GM11168 (cell line): Measurements from ENCODE around the gene ANKRD16.
"Not testable (repeated sequence)": the region's sequence is repeated elsewhere in the genome, so short reads cannot be mapped to it uniquely, and the experiment has no call there.

Source experiments
- in situ Hi-C: fragments of 300-500 bp; cut with MboI; formaldehyde crosslinking; loops from one replicate; pipeline ENCODE4 v1.12.0; 2022; ENCODE audit warnings: low sequenced_read_pairs; ENCODE audit not compliant: unreplicated experiment

ANKRD16 gene

DNA sequence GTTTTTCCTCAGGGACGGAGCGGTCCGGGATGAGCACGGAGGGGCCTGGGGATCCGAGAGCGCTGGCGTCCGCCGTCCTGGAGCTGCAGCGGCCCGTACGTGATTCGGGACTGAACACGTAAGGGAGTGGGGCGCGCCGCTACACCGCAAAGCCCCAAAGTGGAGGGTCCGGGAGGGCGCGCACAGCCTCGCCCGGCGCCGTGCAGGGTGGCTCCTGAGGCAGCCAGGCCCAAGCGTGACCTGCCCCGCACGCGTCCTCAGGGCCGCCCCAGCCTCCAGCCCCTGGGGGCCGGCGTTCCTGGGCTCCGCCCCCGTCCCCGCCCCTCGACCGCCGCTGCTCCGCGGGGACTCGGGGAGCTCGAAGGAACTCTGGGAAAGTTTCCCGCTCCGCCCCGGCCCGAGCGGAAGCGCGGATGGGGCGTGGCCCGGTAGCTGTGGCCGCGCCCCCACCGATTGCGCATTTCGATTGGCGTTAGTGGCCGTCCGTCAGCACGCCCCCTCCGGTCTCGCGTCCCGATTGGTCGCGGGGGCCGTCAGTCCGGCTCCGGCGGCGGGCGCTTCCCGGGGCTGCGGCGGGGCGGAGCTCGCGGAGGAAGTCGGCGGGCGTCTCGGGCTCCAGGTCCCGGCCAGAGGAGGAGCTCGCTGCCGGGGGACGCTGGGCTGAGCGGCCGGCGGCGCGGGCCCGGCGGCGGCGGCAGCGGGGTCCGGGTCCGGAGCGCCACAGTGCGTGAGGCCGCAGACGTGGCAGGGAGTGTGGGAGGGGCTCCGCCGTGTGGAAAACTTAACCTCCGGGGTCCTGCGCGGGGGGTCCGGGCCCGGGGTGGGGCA lies at the start of gene ANKRD16, which contains the start of gene FBH1:
TSS of gene ANKRD16 (minus strand) at position 270 of the 828 bp plus-strand sequence. CDS start 539 bp downstream, outside the sequence.
TSS of gene FBH1 (plus strand) at position 620 of the 828 bp plus-strand sequence. CDS start at position 723, 103 bp downstream.
- in situ Hi-C loops: no loop called here

DNA sequence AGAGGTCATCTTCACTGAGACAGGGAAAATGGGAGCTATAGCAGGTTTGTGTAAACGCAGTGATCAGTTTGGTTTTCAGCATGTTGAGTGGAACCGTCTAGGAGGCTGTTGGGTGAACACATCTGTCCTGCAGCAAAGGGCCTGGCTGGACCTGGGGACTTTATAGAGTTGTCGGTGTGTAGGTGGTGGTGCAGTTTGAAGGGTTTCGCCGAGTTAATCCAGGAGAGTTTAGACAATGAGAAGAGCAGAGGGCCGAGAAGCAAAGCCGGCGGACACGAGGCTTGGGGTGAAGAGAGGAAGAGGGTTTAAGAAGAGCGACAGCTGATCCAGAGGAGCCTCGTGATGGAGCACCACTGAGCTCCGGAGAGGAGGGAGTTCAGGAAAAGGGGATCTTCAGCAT lies 48.6 kb upstream of the ANKRD16 start:
- in situ Hi-C loops: no loop called here

DNA sequence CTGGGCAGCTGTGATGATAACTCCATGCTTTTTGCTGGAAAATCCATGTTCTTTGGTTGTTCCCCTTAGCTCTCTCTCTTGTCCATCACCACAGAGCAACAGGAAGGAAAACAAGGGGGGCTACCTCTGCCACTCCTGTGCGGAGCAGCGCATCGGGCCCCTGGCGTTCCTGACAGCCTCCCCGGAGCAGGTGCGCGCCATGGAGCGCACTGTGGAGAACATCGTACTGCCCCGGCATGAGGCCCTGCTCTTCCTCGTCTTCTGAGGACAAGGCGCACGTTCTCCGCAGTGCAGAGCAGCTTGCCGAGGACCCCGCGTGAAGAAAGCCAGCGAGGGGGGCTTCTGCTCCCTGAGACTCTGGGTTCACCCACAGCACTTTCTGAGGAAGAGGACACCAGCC lies 47.3 kb upstream of the ANKRD16 start:
- in situ Hi-C loops: no loop called here

DNA sequence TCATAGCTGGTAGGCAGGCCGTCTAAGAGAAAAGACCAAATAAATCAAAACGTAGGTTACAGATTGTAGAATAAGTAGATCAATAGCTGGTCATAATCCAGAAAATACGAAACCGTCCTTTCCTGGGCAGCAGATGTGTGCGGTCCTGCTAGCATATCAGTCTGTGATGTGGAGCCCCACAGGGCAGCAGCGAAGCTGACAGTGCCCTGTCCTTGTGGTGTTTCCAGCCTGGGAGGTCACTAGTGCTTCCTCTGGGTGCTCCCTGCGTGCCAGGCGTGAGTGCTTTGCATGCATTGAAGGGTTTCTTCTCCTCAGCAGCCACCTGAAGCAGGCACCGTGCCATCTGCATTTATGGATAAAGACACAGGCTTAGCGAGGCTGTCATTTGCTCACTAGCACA lies 45.9 kb upstream of the ANKRD16 start:
- in situ Hi-C loops: no loop called here

DNA sequence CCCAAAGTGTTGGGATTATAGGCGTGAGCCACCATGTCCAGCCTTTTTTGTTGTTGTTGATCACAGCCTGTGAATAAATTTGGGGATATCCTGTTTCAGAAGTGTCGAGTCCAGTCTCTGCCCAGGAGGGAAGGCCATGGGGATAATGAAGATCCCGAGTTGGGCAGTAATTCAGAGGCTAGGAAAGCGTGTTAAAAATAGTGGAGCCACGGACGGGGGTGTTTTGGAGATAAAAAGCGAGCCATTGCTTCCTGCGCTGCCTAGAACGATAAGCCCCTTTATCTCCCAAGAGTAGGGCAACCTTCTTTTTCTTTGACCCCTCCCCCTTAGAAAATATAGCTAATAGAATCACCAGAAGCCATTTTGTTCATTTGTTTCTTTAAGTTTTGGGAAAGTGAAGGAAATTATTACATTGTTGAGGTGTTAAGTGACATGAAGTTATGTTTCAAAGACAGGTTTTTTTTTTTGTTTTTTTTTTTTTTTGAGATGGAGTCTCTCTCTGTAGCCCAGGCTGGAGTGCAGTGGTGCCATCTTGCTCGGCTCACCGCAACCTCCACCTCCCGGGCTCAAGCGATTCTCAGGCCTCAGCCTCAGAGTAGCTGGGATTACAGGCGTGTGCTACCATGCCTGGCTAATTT lies 44.3 kb upstream of the ANKRD16 start:
- in situ Hi-C loops: no loop called here

DNA sequence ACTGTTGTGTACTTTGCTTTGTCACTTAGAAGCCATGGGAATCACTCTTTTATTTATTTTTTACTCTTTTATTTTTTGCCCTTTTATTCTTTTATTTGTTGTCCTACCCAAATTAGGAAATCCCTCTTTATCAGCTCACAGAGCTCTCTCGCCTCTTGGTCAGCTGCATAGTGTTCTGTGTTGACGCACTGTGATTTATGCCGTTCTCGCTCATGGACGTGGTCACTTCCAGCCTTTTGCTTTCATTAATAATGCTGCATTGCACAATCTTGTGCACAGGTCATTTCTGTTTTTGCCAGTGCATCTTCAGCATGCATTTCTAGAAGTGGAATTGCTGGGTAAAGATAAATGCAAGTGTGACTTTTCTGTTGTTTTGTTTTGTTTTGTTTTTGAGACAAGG lies 42.7 kb upstream of the ANKRD16 start:
- in situ Hi-C loops: no loop called here

DNA sequence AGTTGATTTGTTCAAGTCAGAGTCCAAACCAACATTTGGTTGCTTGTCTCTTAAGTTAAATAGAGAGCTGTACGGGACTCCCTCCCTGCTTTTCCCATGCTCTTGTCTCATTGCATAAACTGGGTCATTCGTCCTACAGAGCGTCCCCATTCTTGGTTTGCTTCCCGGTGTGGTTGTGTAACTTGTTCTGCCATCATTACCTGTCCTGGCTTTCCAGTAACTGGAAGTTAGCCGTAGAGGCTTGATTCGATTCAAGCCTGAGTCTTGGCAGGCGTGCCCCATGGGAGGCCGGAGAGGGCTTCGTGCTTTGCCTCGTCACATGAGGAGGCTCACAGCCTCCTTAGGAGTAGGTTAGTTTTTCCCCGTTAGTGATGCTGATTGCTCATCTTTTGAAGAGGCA lies 40.6 kb upstream of the ANKRD16 start:
- in situ Hi-C loops: no loop called here

DNA sequence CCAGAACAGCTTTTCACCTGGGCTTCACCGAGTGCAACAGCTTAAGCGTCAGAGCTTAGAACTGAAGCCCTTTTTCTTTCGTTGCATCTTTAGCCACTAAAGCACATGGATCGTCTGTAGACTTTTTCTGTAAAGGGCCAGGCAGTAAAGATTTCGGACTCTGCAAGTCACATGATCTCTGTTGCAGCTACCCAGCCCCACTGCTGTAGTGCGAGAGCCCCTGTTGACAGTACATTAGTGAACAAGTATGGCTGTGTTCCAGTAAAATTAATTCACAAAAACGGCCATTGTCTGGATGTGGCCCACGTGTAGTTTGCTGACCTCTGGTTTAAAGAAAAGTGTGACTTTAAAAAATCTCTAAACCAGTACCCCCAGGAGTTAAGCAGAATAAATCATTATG lies 39.7 kb upstream of the ANKRD16 start:
- in situ Hi-C loops: no loop called here

DNA sequence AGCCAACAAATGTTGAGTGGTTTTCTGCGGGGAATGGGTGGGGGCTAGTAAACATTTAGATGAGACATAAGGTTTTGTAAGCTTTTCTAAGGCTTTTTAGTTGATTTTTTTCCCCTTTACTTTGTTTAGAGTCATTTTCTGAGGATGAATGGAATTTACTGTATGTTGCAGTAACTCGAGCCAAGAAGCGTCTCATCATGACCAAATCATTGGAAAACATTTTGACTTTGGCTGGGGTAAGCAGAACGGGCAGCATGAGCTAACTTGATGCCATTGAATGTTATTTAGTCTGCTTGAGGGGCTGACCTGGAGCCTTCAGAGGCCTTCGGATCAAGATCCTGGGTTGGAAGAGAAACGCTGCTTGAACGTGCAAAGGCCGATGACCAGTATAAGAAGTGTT lies 37.6 kb upstream of the ANKRD16 start:
- in situ Hi-C loops: no loop called here

DNA sequence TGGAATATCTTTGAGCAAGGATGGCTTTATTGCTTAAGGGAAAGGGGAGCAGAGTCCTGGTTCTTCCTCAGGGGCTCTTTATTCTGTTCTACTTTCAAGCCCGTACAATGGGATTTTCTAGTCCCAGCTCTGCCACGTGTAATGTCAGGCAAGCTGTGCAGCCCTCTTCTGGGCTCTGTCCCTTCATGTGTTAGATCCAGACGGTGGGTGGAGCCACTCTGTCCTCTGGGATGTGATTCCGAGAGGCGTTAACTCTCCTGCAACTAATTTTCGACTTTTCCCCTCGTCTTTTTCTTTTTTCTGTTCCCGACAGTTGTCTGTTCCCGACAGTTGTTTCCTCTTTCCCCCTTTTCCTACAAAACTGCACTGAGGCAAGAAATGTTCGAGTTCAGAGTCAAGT lies 35.2 kb upstream of the ANKRD16 start:
- in situ Hi-C loops: no loop called here

DNA sequence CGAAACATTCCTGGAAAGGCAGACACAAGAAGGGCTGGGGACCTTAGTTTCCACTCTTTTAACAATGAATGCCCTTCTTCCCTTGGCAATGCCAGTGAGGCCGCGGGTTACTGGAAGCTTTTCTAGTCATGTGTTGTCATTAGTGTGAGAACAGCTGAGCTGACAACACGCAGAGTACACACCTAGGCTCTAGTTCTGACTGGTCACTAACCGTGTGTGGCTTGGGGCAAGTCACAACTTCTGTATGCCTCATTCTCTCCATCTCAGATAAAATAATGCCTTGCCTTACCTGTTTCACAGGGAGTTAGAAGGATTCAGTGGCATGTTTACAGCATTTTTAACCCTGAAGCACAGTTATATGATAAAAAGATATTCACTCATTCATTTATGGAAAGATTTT lies 32.1 kb upstream of the ANKRD16 start:
- in situ Hi-C loops: no loop called here

DNA sequence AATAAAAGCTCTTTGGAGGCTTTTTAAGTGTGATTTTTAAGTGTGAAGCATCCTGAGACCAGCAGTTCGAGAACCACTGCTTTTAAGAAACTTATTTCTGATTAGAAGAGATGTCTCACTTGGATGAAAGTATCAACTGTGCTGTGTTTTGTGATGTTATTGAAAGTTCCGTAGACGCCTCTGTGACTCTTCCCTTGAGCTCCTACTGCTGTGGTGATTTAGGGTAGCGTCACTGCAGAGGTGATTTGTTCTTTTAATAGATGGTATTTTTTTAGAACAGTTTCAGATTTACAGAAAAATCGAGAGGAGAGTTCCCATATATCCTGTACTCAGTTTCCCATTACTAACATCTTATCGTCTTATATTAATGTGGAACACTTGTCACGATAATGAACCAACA lies 29.9 kb upstream of the ANKRD16 start:
- in situ Hi-C loops: no loop called here

DNA sequence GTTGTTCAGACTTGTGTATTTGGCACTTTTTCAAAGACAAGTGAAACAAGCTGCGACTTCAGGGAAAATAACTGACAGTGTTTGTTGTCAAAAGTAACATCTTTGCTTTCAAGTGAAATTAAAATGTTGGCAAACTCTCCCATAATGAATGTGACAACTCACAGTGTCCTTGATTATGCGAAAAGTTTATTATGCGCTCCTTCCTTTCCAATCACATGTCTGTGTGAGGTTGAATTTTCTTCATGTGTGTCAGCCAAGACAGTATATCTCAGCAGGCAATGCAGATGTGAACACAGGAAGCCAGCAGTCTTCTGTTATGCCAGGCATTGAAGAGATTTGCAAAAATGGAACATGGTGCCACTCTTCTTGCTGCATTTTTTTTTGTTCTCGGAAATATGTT lies 29.1 kb upstream of the ANKRD16 start:
- in situ Hi-C loops: no loop called here

DNA sequence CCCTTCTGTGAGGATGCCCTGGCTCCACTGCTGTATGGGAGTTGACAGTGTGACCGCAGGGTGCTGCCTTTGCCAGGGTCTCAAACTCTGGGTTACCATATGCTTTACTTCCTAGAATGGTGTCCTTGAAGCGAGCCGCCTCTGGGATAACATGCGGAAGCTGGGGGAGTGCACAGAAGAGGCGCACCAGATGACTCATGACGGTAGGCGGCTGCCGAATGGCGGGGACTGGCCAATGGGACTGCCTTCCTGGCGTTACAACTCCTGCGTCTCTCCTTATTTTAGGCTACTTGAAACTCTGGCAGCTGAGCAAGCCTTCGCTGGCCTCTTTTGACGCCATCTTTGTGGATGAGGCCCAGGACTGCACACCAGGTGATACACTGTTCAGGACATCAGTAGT lies 27.6 kb upstream of the ANKRD16 start:
- in situ Hi-C loops: no loop called here

DNA sequence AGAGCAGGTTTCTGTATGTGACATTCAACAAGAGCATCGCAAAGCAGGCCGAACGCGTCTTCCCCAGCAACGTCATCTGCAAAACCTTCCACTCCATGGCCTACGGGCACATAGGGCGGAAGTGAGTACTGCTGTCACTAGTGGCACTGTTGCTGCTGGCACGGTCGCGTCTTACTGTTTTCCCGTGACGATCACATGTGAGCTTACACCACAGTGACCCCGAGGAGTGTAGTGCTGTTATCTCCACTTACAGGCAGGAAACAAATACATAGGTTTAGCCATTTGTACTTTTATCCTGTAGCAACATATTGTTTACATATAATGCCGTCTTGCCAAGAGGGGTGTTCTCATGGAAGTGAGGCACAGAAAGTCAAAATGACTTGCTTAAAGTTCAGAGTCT lies 25.8 kb upstream of the ANKRD16 start:
- in situ Hi-C loops: no loop called here

DNA sequence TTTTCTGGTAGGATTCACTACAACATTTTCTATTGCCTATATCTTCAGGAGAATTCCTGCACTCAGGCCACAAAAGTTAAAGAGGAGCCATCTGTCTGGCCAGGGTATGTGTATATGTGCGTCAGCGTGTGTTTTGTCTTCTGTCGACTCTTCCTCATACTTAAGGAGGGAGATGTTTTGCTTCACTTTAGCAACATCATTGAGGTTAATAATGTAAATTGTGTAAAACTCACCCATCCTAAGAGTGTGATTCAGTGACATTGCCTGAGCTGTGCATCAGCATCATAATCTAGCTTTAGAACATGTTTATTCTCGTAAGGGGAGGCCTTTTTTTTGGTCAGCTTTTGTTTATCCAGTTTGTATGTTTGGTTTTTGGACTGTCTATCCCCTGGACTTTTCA lies 24.0 kb upstream of the ANKRD16 start:
- in situ Hi-C loops: no loop called here

DNA sequence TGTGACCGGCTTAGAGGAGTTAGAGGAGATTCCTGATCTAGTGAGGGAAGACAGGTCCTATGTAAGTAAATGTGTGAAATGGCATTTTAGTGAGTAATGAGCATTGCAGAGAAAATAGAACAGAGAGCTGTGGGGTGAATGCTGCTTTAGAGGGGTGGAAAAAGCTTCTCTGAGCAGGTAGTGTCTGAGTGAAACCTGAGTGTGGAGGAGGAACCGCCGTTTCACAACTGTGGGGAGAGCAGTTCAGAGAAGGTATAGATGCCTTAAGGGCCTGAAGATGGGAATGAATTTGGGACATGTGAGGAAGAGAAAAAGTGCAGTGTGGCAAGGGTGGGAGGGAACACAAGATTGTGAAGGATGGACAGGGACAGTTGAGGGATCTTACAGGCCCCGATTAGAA lies 22.0 kb upstream of the ANKRD16 start:
- in situ Hi-C loops: no loop called here

DNA sequence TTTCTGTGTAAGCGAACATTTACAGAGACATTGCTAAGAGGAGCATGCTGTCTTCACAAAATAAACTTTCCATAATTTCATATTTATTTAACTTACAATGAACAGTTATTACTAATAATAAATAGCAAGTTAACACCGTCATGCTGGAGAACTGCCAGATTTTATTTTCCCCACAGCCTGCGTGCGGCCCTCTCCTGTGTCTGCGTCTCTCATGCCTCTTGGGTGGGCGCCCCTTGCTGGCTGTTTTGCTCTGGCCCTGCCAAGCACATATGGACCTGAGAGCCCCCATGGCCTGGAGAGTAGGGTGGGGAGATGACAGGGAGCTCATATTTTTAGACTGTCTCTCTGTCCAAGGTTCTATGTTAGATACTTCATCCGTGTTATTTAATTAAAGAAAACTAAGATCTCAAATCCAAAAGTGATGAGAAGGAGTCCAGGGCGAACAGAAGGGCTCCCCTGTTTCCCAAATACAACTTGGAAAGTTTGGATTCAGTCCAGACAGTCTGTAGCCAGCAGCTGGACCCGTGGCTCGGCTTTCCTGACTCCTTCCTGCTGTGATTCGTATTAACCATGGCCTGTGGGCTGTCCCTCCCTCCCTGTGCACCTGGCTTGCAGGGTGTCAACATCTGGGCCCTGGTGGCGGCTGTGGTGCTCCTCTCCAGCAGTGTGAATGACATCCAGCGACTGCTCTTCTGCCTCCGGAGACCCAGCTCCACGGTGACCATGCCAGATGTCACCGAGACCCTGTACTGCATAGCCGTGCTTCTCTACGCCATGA lies 20.8 kb upstream of the ANKRD16 start:
- in situ Hi-C loops: no loop called here

DNA sequence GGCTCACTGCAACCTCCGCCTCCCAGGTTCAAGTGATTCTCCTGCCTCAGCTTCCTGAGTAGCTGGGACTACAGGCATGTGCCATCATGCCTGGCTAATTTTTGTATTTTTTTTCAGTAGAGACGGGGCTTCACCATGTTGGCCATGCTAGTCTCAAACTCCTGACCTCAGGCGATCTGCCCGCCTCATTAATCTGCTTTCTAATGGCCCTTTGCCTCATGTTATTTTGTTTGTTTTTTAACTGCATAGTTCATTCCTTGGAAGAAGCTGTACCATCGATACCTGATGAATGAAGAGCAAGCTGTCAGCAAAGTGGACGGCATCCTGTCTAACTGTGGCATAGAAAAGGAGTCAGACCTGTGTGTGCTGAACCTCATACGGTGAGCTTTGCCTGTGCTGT lies 19.0 kb upstream of the ANKRD16 start:
- in situ Hi-C loops: not testable (repeated sequence)

DNA sequence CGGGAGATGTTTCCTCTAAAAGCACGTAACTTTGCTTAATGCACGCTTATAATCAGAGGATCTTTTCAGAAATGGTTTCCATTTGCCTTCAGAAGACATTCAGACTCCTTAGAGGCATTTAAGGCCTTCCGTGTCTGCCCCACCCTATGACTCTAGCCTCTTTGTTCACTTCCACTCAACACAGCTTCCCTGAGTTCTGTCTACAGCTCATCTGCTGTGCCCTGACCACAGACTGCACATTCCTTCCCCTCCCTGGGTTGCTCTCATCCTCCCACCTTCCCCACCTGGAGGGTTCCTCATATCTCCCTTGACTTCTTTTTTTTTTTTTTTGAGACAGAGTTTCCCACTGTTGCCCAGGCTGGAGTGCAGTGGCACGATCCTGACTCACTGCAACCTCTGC lies 17.0 kb upstream of the ANKRD16 start:
- in situ Hi-C loops: no loop called here

DNA sequence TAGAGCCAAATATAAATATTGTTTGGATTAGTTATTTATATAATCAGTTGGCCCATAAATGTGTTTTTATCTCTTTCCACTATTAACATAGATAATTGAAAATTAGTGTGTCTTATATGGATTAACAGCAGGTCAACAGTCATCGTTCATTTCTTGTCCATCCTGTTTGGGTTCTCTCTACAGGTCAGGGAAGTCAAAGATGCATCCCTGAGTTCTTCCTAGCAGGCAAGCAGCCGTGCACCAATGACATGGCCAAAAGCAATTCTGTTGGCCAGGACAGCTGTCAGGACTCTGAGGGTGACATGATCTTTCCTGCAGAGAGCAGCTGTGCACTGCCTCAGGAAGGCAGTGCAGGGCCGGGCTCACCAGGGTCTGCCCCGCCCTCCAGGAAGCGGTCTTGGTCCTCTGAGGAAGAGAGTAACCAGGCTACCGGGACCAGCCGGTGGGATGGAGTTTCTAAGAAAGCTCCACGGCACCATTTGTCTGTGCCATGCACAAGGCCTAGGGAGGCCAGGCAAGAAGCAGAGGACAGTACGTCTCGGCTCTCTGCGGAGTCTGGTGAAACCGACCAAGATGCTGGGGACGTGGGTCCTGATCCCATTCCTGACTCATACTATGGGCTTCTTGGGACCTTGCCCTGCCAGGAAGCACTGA lies 16.3 kb upstream of the ANKRD16 start:
- in situ Hi-C loops: no loop called here
